HCT116 (cell line): ENCODE measurements around the gene SPATA22. TPM values are rescaled to one million over a fixed set of nuclear protein-coding genes. Genes with fewer than 3 reads are reported as not detected.

Experiments
- ATAC-seq: fragments of 200-7000 bp; cut with Tn5 transposase; 2 replicates; pipeline ENCODE4 v1.9.1; 2020; ENCODE audit warnings: mild to moderate bottlenecking, moderate library complexity
- BruUV-seq: library from RNA; stranded (reverse); fragments of 400-500 nt; replicated peaks from 2 replicates; lab custom pipeline; 2021; lab: Mats Ljungman, UMichigan
- CTCF ChIA-PET: fragments of 300-600 bp; sonication (Branson Sonifier 250); formaldehyde crosslinking; loops from one replicate; lab custom pipeline; 2021; ENCODE audit warnings: antibody characterized with exemption; lab: Charles Lee
- POLR2A ChIA-PET: fragments of 300-600, 350-600 bp; sonication (Branson Sonifier 250); formaldehyde crosslinking; loops from one replicate; lab custom pipeline; 2021; ENCODE audit warnings: antibody characterized with exemption; lab: Charles Lee
- RAD21 ChIA-PET, 2 experiments: fragments of 300-600 bp; sonication (Branson Sonifier 250); formaldehyde crosslinking; loops; one replicate each; lab custom pipeline; 2023; ENCODE audit warnings: low total read pairs in 2 of 2; ENCODE audit not compliant: uncharacterized antibody in 2 of 2, unreplicated experiment in 2 of 2, low non-redundant PET in 1 of 2; lab: Charles Lee
- DNase-seq: peaks from one replicate; pipeline ENCODE4 v3.0.0-alpha.2; 2010; ENCODE audit warnings: low read depth, low spot score
- H2AFZ ChIP-seq: fragments of 200-600 bp; shearing (Covaris generic), sonication (generic); 2 replicates; pipeline ENCODE4 v1.6.1; 2017; ENCODE audit warnings: low read depth, mixed run types, mixed read lengths, antibody characterized with exemption, low read length; ENCODE audit not compliant: poor library complexity, severe bottlenecking
- H3K27ac ChIP-seq: 2 replicates; pipeline ENCODE4 v1.5.1; 2012; ENCODE audit warnings: low read depth, low read length
- H3K27me3 ChIP-seq: fragments of 200-600 bp; sonication (generic); 2 replicates; pipeline ENCODE4 v1.6.1; 2016; ENCODE audit warnings: mixed run types, low read length, mixed read lengths; ENCODE audit not compliant: insufficient read depth
- H3K36me3 ChIP-seq, 2 experiments: fragments of 200-500 bp in 1 of 2; fragments of 200-600 bp in 1 of 2; sonication (Bioruptor generic) in 1 of 2; sonication (generic) in 1 of 2; 2 replicates each; pipeline versions ENCODE4 v1.5.1 to v1.6.1; 2014 to 2016; ENCODE audit warnings: low read length in 2 of 2, inconsistent platforms in 1 of 2, mixed read lengths in 1 of 2, mixed run types in 1 of 2; ENCODE audit not compliant: insufficient read depth in 2 of 2, control insufficient read depth in 1 of 2
- H3K4me1 ChIP-seq, 2 experiments: fragments of 200-600 bp in 1 of 2; sonication (generic) in 1 of 2; 2 replicates each; pipeline versions ENCODE4 v1.5.1 to v1.6.1; 2012 to 2017; ENCODE audit warnings: low read length in 2 of 2, inconsistent platforms in 1 of 2, mild to moderate bottlenecking in 1 of 2, mixed read lengths in 1 of 2, mixed run types in 1 of 2, moderate library complexity in 1 of 2; ENCODE audit not compliant: insufficient read depth in 2 of 2, control insufficient read depth in 1 of 2
- H3K4me2 ChIP-seq: fragments of 200-600 bp; sonication (generic); 2 replicates; pipeline ENCODE4 v1.6.1; 2017; ENCODE audit warnings: mixed run types, low read length, mixed read lengths
- H3K4me3 ChIP-seq, 2 experiments: fragments of 200-600 bp in 1 of 2; sonication (generic) in 1 of 2; replicated peaks in 1 of 2; 2 replicates each; pipeline ENCODE4 v1.5.1; 2011 to 2016; ENCODE audit warnings: low read length in 2 of 2, control low read depth in 1 of 2, low read depth in 1 of 2, mild to moderate bottlenecking in 1 of 2, mixed read lengths in 1 of 2, mixed run types in 1 of 2
- H3K79me2 ChIP-seq: fragments of 200-600 bp; sonication (generic); 2 replicates; pipeline ENCODE4 v1.6.1; 2017; ENCODE audit warnings: mild to moderate bottlenecking, mixed run types, low read length, moderate library complexity, mixed read lengths; ENCODE audit not compliant: insufficient read depth
- H3K9ac ChIP-seq: fragments of 200-600 bp; sonication (generic); 2 replicates; pipeline ENCODE4 v1.6.1; 2016; ENCODE audit warnings: low read length, mixed read lengths
- H3K9me2 ChIP-seq: fragments of 200-600 bp; sonication (generic), shearing (Covaris generic); 2 replicates; pipeline ENCODE4 v1.6.1; 2017; ENCODE audit warnings: mixed run types, mild to moderate bottlenecking, moderate library complexity; ENCODE audit not compliant: insufficient read depth
- H3K9me3 ChIP-seq, 2 experiments: fragments of 200-500 bp in 1 of 2; fragments of 200-600 bp in 1 of 2; sonication (Bioruptor generic) in 1 of 2; sonication (generic) in 1 of 2; 2 replicates each; pipeline ENCODE4 v1.6.1; 2014 to 2017; ENCODE audit warnings: low read length in 2 of 2, mixed read lengths in 2 of 2, inconsistent platforms in 1 of 2, low read depth in 1 of 2, mild to moderate bottlenecking in 1 of 2, mixed run types in 1 of 2, moderate library complexity in 1 of 2; ENCODE audit not compliant: control insufficient read depth in 1 of 2, insufficient read depth in 1 of 2
- H4K20me1 ChIP-seq: fragments of 200-600 bp; sonication (generic), shearing (Covaris generic); 2 replicates; pipeline ENCODE4 v1.6.1; 2017; ENCODE audit warnings: mixed run types, mild to moderate bottlenecking, moderate library complexity; ENCODE audit not compliant: insufficient read depth
- CBX3 ChIP-seq: IDR thresholded peaks from 2 replicates; pipeline ENCODE4 v1.6.1; 2012; ENCODE audit warnings: low read depth
- CEBPB ChIP-seq: IDR thresholded peaks from 2 replicates; pipeline ENCODE4 v1.6.1; 2012; ENCODE audit warnings: low read depth
- ELF1 ChIP-seq: IDR thresholded peaks from 2 replicates; pipeline ENCODE4 v1.6.1; 2012; ENCODE audit warnings: low read depth, borderline replicate concordance
- EZH2 ChIP-seq: fragments of 200-600 bp; sonication (generic); IDR thresholded peaks from 2 replicates; pipeline ENCODE4 v1.6.1; 2017; ENCODE audit warnings: antibody characterized with exemption, mixed run types
- EZH2phosphoT487 ChIP-seq: fragments of 200-600 bp; IDR thresholded peaks from 2 replicates; pipeline ENCODE4 v1.6.1; 2018; ENCODE audit warnings: antibody characterized with exemption, borderline replicate concordance
- FOSL1 ChIP-seq: IDR thresholded peaks from 2 replicates; pipeline ENCODE4 v1.6.1; 2012; ENCODE audit warnings: low read depth
- JUND ChIP-seq: IDR thresholded peaks from 2 replicates; pipeline ENCODE4 v1.6.1; 2012
- POLR2AphosphoS5 ChIP-seq: IDR thresholded peaks from 2 replicates; pipeline ENCODE4 v1.6.1; 2011; ENCODE audit warnings: mild to moderate bottlenecking, low read depth, low read length, moderate library complexity
- SIN3A ChIP-seq: IDR thresholded peaks from 2 replicates; pipeline ENCODE4 v1.6.1; 2012; ENCODE audit warnings: low read depth
- SRF ChIP-seq: IDR thresholded peaks from 2 replicates; pipeline ENCODE4 v1.6.1; 2012; ENCODE audit warnings: low read depth
- YY1 ChIP-seq: IDR thresholded peaks from 2 replicates; pipeline ENCODE4 v1.6.1; 2011; ENCODE audit warnings: low read length, low read depth, moderate library complexity, mild to moderate bottlenecking; ENCODE audit not compliant: insufficient replicate concordance; ENCODE audit errors: extremely low read depth
- ZFX ChIP-seq: fragments of 450-650 bp; IDR thresholded peaks from 2 replicates; pipeline ENCODE4 v1.6.1; 2017
- ZNF274 ChIP-seq: fragments of 200-500 bp; sonication (Bioruptor generic); IDR thresholded peaks from 2 replicates; pipeline ENCODE4 v1.6.1; 2014; ENCODE audit warnings: mild to moderate bottlenecking, low read depth, low read length, inconsistent platforms
- intact Hi-C: fragments of 100-400 bp; cut with micrococcal nuclease; formaldehyde crosslinking; loops from 2 replicates; pipeline ENCODE4 v1.10.0; 2022
- total RNA-seq: library from RNA; stranded (reverse); gene quantifications from one replicate; pipeline ENCODE4 v1.2.1, GENCODE V29; 2021; ENCODE audit not compliant: unreplicated experiment
- TF ChIP-seq, protein P1 (sequence below): IDR thresholded peaks from 2 replicates; pipeline ENCODE4 v1.6.1; 2012; ENCODE audit warnings: low read depth
- TF ChIP-seq, protein P2 (sequence below): IDR thresholded peaks from 2 replicates; pipeline ENCODE4 v1.6.1; 2011; ENCODE audit warnings: mild to moderate bottlenecking, low read length, moderate library complexity; ENCODE audit not compliant: insufficient replicate concordance; ENCODE audit errors: extremely low read depth
- TF ChIP-seq, protein P3 (sequence below), 3 experiments: fragments of 200-600 bp in 1 of 3; sonication (generic) in 1 of 3; IDR thresholded peaks in 2 of 3; conservative IDR thresholded peaks in 1 of 3; 2 replicates each; pipeline ENCODE4 v1.5.1; 2012 to 2017; ENCODE audit warnings: low read depth in 2 of 3, low read length in 2 of 3, antibody characterized with exemption in 1 of 3, borderline replicate concordance in 1 of 3, control low read depth in 1 of 3, mild to moderate bottlenecking in 1 of 3, mixed read lengths in 1 of 3, mixed run types in 1 of 3, moderate library complexity in 1 of 3; ENCODE audit not compliant: insufficient read depth in 1 of 3
- TF ChIP-seq, protein P4 (sequence below): IDR thresholded peaks from 2 replicates; pipeline ENCODE4 v1.6.1; 2012
- TF ChIP-seq, protein P5 (sequence below): IDR thresholded peaks from 2 replicates; pipeline ENCODE4 v1.6.1; 2012

SPATA22 gene
- total RNA-seq, 1 experiment from 2014 or later = not detected

DNA sequence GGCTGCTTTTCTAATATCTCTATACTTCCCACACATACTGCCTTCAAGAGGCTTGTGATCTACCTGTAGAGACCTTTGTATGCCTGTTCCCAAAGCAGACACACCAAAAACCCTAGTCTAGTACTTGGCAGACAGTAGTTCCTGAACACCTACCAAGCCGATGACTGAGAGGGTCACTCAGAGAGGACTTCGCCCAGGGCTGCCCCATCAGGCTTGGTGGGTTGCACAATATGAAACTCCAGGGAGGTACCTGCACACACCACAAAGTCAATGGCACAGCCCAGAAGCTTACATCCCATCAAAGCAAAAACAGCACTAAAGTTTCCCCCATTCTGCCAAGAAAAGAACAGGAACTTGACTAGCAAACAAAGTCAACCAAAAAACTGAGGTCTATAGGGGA, 34.4 kb upstream of the SPATA22 start:
- no TSS peak for BruUV-seq
- Histone ChIP-seq H3K9me3 (peaks cover 0 to under 1% of the 10 kb centered on the region in 2 experiments; a peak in 1 of 4 replicates), H3K79me2 (no peaks in the 10 kb centered on the region), H3K4me3 (no peak overlapping the region), H3K36me3 (no peaks in the 10 kb centered on the region), H2AFZ (no peak overlapping the region), H3K9me2 (no peaks in the 10 kb centered on the region), H3K4me1 (no peaks in the 10 kb centered on the region), H3K27ac (no peak overlapping the region), H3K27me3 (peaks cover 7% of the 10 kb centered on the region; the same call in 1 of the 2 replicates), H3K4me2 (no peak overlapping the region), H4K20me1 (no peaks in the 10 kb centered on the region), H3K9ac (no peak overlapping the region)
- intact Hi-C loops = no loop called here
- POLR2A ChIA-PET = no interaction called here
- ATAC-seq = no peak
- no peak for DNase-seq
- TF ChIP-seq SIN3A (no peak), ELF1 (no peak), YY1 (no peak), ZFX (no peak), POLR2AphosphoS5 (no peak), EZH2phosphoT487 (no peak), JUND (no peak), SRF (no peak), CBX3 (no peak), CEBPB (no peak), ZNF274 (no peak), FOSL1 (no peak), EZH2 (no peak)
- TF ChIP-seq, protein P1, sequence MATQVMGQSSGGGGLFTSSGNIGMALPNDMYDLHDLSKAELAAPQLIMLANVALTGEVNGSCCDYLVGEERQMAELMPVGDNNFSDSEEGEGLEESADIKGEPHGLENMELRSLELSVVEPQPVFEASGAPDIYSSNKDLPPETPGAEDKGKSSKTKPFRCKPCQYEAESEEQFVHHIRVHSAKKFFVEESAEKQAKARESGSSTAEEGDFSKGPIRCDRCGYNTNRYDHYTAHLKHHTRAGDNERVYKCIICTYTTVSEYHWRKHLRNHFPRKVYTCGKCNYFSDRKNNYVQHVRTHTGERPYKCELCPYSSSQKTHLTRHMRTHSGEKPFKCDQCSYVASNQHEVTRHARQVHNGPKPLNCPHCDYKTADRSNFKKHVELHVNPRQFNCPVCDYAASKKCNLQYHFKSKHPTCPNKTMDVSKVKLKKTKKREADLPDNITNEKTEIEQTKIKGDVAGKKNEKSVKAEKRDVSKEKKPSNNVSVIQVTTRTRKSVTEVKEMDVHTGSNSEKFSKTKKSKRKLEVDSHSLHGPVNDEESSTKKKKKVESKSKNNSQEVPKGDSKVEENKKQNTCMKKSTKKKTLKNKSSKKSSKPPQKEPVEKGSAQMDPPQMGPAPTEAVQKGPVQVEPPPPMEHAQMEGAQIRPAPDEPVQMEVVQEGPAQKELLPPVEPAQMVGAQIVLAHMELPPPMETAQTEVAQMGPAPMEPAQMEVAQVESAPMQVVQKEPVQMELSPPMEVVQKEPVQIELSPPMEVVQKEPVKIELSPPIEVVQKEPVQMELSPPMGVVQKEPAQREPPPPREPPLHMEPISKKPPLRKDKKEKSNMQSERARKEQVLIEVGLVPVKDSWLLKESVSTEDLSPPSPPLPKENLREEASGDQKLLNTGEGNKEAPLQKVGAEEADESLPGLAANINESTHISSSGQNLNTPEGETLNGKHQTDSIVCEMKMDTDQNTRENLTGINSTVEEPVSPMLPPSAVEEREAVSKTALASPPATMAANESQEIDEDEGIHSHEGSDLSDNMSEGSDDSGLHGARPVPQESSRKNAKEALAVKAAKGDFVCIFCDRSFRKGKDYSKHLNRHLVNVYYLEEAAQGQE = no peak
- TF ChIP-seq, protein P2, sequence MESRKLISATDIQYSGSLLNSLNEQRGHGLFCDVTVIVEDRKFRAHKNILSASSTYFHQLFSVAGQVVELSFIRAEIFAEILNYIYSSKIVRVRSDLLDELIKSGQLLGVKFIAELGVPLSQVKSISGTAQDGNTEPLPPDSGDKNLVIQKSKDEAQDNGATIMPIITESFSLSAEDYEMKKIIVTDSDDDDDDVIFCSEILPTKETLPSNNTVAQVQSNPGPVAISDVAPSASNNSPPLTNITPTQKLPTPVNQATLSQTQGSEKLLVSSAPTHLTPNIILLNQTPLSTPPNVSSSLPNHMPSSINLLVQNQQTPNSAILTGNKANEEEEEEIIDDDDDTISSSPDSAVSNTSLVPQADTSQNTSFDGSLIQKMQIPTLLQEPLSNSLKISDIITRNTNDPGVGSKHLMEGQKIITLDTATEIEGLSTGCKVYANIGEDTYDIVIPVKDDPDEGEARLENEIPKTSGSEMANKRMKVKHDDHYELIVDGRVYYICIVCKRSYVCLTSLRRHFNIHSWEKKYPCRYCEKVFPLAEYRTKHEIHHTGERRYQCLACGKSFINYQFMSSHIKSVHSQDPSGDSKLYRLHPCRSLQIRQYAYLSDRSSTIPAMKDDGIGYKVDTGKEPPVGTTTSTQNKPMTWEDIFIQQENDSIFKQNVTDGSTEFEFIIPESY = no peak
- TF ChIP-seq, protein P3, sequence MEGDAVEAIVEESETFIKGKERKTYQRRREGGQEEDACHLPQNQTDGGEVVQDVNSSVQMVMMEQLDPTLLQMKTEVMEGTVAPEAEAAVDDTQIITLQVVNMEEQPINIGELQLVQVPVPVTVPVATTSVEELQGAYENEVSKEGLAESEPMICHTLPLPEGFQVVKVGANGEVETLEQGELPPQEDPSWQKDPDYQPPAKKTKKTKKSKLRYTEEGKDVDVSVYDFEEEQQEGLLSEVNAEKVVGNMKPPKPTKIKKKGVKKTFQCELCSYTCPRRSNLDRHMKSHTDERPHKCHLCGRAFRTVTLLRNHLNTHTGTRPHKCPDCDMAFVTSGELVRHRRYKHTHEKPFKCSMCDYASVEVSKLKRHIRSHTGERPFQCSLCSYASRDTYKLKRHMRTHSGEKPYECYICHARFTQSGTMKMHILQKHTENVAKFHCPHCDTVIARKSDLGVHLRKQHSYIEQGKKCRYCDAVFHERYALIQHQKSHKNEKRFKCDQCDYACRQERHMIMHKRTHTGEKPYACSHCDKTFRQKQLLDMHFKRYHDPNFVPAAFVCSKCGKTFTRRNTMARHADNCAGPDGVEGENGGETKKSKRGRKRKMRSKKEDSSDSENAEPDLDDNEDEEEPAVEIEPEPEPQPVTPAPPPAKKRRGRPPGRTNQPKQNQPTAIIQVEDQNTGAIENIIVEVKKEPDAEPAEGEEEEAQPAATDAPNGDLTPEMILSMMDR (IDR thresholded peaks at IDR 0.05 in 2 of 3, conservative IDR thresholded peaks at IDR 0.05 in 1 of 3; ENCODE audit: borderline replicate concordance in 1 of 3, insufficient read depth in 1 of 3, low read depth in 2 of 3, low read length in 2 of 3) = no peak
- TF ChIP-seq, protein P4, sequence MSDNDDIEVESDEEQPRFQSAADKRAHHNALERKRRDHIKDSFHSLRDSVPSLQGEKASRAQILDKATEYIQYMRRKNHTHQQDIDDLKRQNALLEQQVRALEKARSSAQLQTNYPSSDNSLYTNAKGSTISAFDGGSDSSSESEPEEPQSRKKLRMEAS = no peak
- TF ChIP-seq, protein P5, sequence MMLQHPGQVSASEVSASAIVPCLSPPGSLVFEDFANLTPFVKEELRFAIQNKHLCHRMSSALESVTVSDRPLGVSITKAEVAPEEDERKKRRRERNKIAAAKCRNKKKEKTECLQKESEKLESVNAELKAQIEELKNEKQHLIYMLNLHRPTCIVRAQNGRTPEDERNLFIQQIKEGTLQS = no peak
- RAD21 ChIA-PET = no interaction called here
- CTCF ChIA-PET = no interaction called here
